Right cardiac atrium (tissue), 5 donors: ENCODE results near the gene DSCAML1. TPM values are rescaled to one million over a fixed set of nuclear protein-coding genes. Genes with fewer than 3 reads are reported as not detected.

Experiments
- ATAC-seq, 2 donors: fragments of 200-7000 bp; cut with Tn5 transposase; one replicate each; pipeline versions ENCODE4 v1.8.0 to v1.9.1; 2020; ENCODE audit warnings: moderate library complexity in 2 of 2, mild to moderate bottlenecking in 1 of 2
- DNase-seq, 3 donors: peaks; one replicate each; pipeline ENCODE4 v3.0.0-alpha.2; 2020
- H3K27ac ChIP-seq: one replicate; pipeline ENCODE4 v1.5.1; 2013; ENCODE audit warnings: mild to moderate bottlenecking, low read length, control low read depth, moderate library complexity
- H3K27me3 ChIP-seq: one replicate; pipeline ENCODE4 v1.6.1; 2013; ENCODE audit not compliant: control insufficient read depth, insufficient read depth
- H3K4me1 ChIP-seq: one replicate; pipeline ENCODE4 v1.6.1; 2013; ENCODE audit warnings: low read length; ENCODE audit not compliant: control insufficient read depth, insufficient read depth
- H3K4me3 ChIP-seq: one replicate; pipeline ENCODE4 v1.5.1; 2013; ENCODE audit warnings: low read length, control low read depth
- H3K9me3 ChIP-seq: one replicate; pipeline ENCODE4 v1.6.1; 2013; ENCODE audit warnings: low read length; ENCODE audit not compliant: control insufficient read depth
- WGBS: extraction: QIAGEN DNeasy Blood & Tissue Kit; methylation state at CpG from one replicate; pipeline ENCODE4 v1.1.7; 2013; 5-methylcytosine and 5-hydroxymethylcytosine counted together
- intact Hi-C, 4 donors: fragments of 100-400 bp; cut with DNase I; formaldehyde crosslinking; loops; one replicate each; pipeline versions ENCODE4 v1.11.0 to v1.14.0; 2022 to 2023
- polyA plus RNA-seq: library from polyadenylated mRNA; stranded (reverse); fragments of 200-250 nt; gene quantifications from one replicate; pipeline ENCODE4 v1.2.3, GENCODE V29; 2013
- total RNA-seq, 4 donors: library from RNA; stranded (reverse); fragmentation: NEBNext Ultra II Directional; extraction: Animal tissue kit (Norgen Biotek cat#: 25700); gene quantifications; one replicate each; pipeline ENCODE4 v1.2.1, GENCODE V29; 2021
- donor health status: healthy with polysubstance abuse.
- donor health status: DM: no; HTN: yes; CAD: no.
- donor health status: DM: no; HTN: no; CAD: no.
- donor health status: DM: no; HTN: yes; CAD: no; lungs with severe emphysema.
- donor health status: DM: yes; HTN: yes; CAD: no.

The DSCAML1 gene
- total and polyA plus RNA-seq, 5 donors: 0.45 to 1.4 (median 0.96) TPM

DNA sequence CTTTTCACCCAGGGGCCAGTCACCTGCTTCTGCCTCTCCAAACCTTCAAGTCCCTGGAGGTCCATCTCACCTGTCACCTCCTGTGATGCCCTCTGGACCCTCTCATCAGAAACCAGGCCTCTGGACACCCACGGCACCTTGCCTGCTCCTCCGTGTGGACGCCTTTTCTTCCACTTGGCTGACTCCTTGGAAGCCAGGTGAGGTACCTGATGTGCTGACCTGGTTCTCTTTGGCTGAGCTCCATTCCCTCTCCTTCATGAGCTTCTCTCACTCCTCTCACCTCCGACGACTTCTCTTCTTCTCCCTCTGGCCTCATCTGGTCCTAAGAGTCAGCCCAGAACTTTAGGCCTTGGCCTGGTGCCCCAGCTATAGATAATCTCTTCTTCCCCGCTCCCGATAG, 370.1 kb downstream of the DSCAML1 start:
- H3K4me1 ChIP-seq: no peaks in the 10 kb centered on the region
- no peaks in the 10 kb centered on the region for H3K27me3 ChIP-seq
- WGBS: 78% methylated on average over 7 of the region's 7 CpGs
- H3K4me3 ChIP-seq: no peak overlapping the region
- DNase-seq (no peak), ATAC-seq (no peak)
- intact Hi-C loops: loop anchor here in 3 of 4 donors (5.0 to 10.0 kb wide), 2 partner anchors 390 to 628 kb away; no protein-coding TSS in a partner anchor
- H3K9me3 ChIP-seq: no peaks in the 10 kb centered on the region
- H3K27ac ChIP-seq: no peak overlapping the region

DNA sequence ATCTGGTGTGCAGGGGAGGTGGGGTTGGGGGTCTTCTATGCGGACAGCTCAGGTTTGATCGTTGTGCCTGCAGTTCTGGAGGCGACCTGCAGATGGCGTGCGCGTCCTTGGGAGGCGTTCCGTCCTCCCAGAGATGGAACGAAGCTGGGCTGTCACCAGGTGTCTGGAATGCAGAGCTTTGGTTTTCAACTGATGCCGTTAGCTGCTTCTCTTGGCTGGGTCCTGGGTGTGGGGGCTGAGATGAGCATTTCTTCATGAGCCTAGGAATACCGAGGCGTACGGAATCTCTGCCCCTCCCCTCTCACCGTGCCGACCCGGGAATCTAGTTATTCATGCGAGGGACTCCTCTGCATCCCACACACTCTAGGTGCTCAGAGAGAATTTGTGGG, 370.7 kb downstream of the DSCAML1 start:
- Histone ChIP-seq H3K4me3 (no peak overlapping the region), H3K4me1 (no peaks in the 10 kb centered on the region), H3K27ac (no peak overlapping the region), H3K27me3 (no peaks in the 10 kb centered on the region), H3K9me3 (no peaks in the 10 kb centered on the region)
- peak; percentile 58 to 85 (median 85) for DNase-seq
- ATAC-seq: peak; percentile 58 to 69
- 4% methylated on average over 17 of the region's 17 CpGs for WGBS
- intact Hi-C loops: loop anchor here in 3 of 4 donors (5.0 to 10.0 kb wide), 2 partner anchors 391 to 629 kb away; no protein-coding TSS in a partner anchor

DNA sequence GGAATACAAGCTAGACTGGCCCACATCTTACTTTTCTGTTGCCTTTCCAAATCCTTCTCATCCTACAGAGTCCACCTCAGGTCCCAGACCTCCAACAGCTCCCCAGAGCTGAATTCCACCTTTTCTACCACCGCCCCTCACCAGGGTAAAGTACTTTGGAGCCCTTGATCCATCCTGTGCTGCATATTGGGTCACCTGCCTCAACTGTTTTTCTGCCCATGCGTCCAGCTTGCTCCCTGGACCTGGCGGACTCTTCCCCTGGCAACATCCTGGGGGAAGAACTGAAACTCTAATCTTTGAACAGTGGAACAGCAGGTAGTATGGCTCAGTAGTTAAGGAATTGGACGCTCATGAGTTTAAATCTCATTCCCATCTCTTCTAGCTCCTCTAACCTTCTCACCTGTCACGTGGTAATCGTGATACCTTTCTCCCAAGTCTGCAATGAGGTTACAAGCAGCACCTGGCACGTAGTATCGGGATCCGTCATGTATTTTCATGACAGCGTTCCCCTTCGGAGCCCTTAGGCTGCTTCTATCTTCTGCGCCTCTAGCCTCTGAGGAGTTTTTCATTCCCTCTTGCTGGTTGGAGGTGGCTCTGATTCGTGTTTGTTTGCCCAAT, 371.2 kb downstream of the DSCAML1 start:
- Histone ChIP-seq H3K27me3 (no peaks in the 10 kb centered on the region), H3K4me1 (no peaks in the 10 kb centered on the region), H3K4me3 (no peak overlapping the region), H3K27ac (no peak overlapping the region), H3K9me3 (no peaks in the 10 kb centered on the region)
- WGBS: 52% methylated on average over 13 of the region's 13 CpGs
- intact Hi-C loops: loop anchor here in 3 of 4 donors (5.0 to 10.0 kb wide), 2 partner anchors 392 to 629 kb away; no protein-coding TSS in a partner anchor
- no peak for DNase-seq
- no peak for ATAC-seq

DNA sequence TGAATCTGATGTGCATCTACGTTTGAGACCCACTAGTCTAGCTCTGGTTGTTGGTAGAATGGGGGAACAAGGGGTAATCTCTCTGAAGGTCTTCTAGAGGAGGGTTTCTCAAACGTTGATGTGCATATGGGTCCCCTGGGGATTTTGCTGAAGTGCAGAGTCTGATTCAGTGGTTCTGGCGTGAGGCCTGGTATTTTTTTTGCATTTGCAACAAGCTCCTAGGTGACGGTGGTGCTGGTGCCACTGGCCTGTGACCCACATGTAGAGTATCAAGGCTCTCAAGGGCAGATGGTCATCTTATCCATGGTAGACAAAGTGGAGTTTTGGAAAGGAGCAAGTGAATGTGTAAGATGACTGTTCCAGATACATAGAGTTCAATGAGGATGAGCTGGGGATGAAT, 372.2 kb downstream of the DSCAML1 start:
- H3K27ac ChIP-seq: no peak overlapping the region
- ATAC-seq: no peak
- intact Hi-C loops: loop anchor here in 3 of 4 donors (5.0 to 10.0 kb wide), 2 partner anchors 393 to 630 kb away; no protein-coding TSS in a partner anchor
- H3K27me3 ChIP-seq: no peaks in the 10 kb centered on the region
- no peak overlapping the region for H3K4me3 ChIP-seq
- WGBS: 64% methylated on average over 4 of the region's 4 CpGs
- DNase-seq: no peak
- no peaks in the 10 kb centered on the region for H3K9me3 ChIP-seq
- no peaks in the 10 kb centered on the region for H3K4me1 ChIP-seq

DNA sequence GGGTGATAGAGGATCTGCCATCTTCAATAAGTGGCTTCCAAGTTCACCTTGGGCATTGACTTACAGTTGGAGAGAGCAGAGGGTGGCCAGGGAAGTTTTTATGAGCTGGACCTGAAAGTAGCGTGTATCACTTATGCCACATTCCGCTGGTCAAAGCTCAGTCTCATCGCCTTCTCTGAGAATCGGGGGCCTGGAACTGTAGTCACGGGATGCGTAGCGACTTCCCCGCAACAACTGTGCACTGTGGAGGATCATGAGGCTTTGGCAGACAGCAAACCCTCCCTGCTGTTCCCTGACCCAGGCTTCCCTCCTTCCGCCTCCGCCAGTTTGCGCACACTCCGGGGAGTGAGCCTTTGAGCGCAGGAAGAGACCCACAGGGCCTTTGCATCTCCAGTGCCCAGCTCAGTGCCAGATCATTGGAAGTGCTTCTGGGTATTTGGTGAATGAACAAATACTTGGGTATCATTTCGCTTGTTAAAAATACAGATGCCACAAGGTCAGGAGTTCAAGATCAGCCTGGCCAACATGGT, 373.9 kb downstream of the DSCAML1 start:
- WGBS: 88% methylated on average over 14 of the region's 14 CpGs

DNA sequence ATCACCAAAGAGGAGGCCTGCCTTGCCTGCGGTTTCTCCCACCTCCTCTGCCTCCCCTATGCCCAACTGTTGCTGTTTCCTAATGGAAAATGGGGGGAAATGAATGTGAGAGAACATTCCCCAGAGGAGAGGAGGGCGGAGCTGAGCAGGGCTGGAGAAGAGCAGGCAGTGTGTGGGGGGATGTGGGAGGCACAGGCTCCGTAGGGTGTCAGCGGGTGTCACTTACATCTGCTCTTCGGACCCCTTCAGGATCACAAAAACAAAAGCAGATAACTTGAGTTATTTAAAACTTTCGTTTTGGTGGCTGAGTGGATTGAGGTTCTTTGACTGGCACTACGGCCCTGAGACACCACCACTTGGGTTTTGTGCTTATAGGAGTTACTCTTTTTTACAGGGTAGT, 375.5 kb downstream of the DSCAML1 start:
- 76% methylated on average over 7 of the region's 7 CpGs for WGBS
- H3K27me3 ChIP-seq: no peaks in the 10 kb centered on the region

More for the DNA sequence above, 373.9 kb downstream of the DSCAML1 start:
- intact Hi-C loops: loop anchor here in 1 of 4 donors (10.0 kb wide), 1 partner anchor 632 kb away; no protein-coding TSS in a partner anchor
- Histone ChIP-seq H3K4me3 (no peak overlapping the region), H3K9me3 (no peaks in the 10 kb centered on the region), H3K4me1 (no peaks in the 10 kb centered on the region), H3K27ac (no peak overlapping the region), H3K27me3 (no peaks in the 10 kb centered on the region)
- ATAC-seq (no peak), DNase-seq (no peak)

DNA sequence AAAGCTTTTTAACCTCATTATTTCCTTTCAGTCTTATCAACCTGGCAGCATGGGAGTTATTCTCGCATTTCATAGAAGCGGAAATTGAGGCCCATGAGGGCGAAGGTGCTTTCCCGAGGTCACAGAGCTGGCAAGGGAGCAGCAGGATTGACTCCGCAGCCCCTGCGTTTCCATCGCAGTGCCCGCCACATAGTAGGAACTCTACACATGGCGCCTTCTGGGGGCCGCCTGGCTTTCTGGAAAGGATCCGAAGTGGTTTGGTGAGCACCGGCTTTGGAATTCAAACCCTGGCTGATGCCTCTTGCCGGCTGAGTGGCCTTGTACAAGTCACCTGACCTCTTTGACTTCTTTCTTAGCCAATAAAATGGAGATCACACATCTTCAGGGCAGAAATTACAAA, 376.0 kb downstream of the DSCAML1 start:
- Histone ChIP-seq H3K9me3 (no peaks in the 10 kb centered on the region), H3K4me3 (no peak overlapping the region), H3K4me1 (no peaks in the 10 kb centered on the region), H3K27ac (no peak overlapping the region), H3K27me3 (no peaks in the 10 kb centered on the region)
- DNase-seq (no peak), ATAC-seq (no peak)
- WGBS: 84% methylated on average over 13 of the region's 13 CpGs
- intact Hi-C loops: loop anchor here in 1 of 4 donors (10.0 kb wide), 1 partner anchor 634 kb away; no protein-coding TSS in a partner anchor

More for the DNA sequence above, 375.5 kb downstream of the DSCAML1 start:
- H3K4me1 ChIP-seq: no peaks in the 10 kb centered on the region
- intact Hi-C loops: loop anchor here in 1 of 4 donors (10.0 kb wide), 1 partner anchor 633 kb away; no protein-coding TSS in a partner anchor
- no peak overlapping the region for H3K27ac ChIP-seq
- ATAC-seq (no peak), DNase-seq (no peak)
- H3K9me3 ChIP-seq: no peaks in the 10 kb centered on the region
- H3K4me3 ChIP-seq: no peak overlapping the region

DNA sequence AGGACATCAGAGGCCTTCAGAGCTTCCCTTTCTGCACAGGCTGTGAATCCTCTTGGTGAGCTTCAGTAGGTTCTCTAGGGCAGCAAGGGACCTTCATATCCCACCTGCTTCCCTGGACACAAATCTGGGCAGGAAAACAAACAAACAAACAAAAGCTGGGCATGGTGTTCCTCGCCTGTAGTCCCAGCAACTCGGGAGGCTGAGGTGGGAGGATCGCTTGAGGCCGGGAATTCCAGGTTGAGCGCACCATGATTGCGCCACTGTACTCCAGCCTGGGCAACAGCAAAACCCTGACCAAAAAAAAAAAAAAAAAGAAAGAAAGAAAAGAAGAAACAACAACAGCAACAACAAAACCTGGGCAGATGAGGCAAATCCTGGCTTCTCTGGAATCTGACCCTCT, 376.4 kb downstream of the DSCAML1 start:
- ATAC-seq: no peak
- Histone ChIP-seq H3K27me3 (no peaks in the 10 kb centered on the region), H3K4me1 (no peaks in the 10 kb centered on the region), H3K4me3 (no peak overlapping the region), H3K9me3 (no peaks in the 10 kb centered on the region), H3K27ac (no peak overlapping the region)
- 96% methylated on average over 6 of the region's 6 CpGs for WGBS
- intact Hi-C loops: loop anchor here in 1 of 4 donors (10.0 kb wide), 1 partner anchor 634 kb away; no protein-coding TSS in a partner anchor
- no peak for DNase-seq

DNA sequence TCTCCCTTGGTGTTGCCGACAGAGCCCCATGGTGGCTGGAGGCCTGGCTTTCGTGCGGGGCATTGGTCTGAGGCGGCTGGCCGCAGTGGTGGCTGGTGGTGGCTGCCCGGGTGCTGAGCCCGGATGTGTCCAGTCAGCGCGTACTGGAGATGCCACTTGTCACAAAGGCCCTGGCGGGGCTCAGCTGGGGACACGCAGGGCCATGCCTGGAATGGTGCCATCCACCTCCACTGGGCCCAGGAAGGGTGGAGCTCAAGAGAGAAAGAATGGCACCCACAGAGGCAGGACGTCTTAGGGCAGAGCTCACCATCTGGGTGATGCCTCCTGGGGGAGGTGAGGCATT, 376.9 kb downstream of the DSCAML1 start:
- intact Hi-C loops: loop anchor here in 1 of 4 donors (10.0 kb wide), 1 partner anchor 635 kb away; no protein-coding TSS in a partner anchor
- H3K9me3 ChIP-seq: no peaks in the 10 kb centered on the region
- H3K27ac ChIP-seq: no peak overlapping the region
- no peaks in the 10 kb centered on the region for H3K4me1 ChIP-seq
- 88% methylated on average over 12 of the region's 12 CpGs for WGBS
- no peaks in the 10 kb centered on the region for H3K27me3 ChIP-seq
- DNase-seq (no peak), ATAC-seq (no peak)
- no peak overlapping the region for H3K4me3 ChIP-seq

DNA sequence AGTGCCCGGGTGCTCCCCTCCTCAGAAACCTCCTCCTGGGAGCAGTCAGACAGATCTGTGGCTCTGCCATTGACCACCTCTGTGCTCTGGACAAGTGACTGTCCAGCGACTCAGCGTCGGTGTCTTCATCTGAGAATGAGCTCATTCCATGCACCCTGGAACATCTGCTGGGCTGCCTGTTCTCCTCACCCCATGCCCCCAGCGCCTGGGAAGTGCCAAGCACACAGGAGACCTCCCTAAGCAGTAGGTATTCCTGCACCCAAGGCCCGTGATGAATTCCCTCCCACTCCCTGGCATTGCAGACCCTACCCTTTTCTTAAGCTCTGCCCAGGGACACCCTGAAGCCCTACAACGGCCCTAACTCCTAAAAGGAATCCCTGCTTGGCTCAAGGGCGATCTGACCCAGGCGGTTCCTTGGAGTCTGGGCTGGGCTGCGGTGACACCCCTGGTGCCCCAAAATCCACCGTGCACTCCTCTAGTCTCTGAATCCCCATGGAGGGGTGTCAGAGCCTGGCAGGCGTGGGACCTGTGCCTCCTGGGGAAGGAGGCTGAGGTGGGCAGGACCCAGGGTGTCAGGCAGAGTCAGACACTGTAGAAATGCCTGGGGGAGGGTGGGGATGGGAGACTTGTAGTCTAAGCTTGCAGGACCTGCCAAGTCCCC, 377.4 kb downstream of the DSCAML1 start:
- Histone ChIP-seq H3K9me3 (no peaks in the 10 kb centered on the region), H3K27ac (no peak overlapping the region), H3K27me3 (no peaks in the 10 kb centered on the region), H3K4me3 (no peak overlapping the region), H3K4me1 (no peaks in the 10 kb centered on the region)
- intact Hi-C loops: loop anchor here in 1 of 4 donors (10.0 kb wide), 1 partner anchor 635 kb away; no protein-coding TSS in a partner anchor
- DNase-seq (no peak), ATAC-seq (no peak)
- WGBS: 80% methylated on average over 12 of the region's 12 CpGs
